ENCODE results near the gene MRM2. TPM values are rescaled to one million over a fixed set of nuclear protein-coding genes. Genes with fewer than 3 reads are reported as not detected.

The MRM2 gene
- total and polyA plus RNA-seq, 10 donors = 19.0 to 35.8 (median 23.7) TPM

- DNase-seq = no peak
- peaks cover 0 to 66% (median 28%) of the 10 kb centered on the region in 6 donors for H3K36me3 ChIP-seq
- peaks cover 17 to 83% (median 53%) of the 10 kb centered on the region in 6 donors for H3K4me1 ChIP-seq
- intact Hi-C loops (cut with DNase I; ENCODE audit: low total_unique reads) = no loop called here
- whole genome bisulfite sequencing, 5 donors = 75 to 95% (median 93%) methylated on average over 3 of the region's 3 CpGs
- no peak overlapping the region for H3K4me3 ChIP-seq
- no peak overlapping the region for H3K27ac ChIP-seq
- H3K9me3 ChIP-seq = no peaks in the 10 kb centered on the region
- TF ChIP-seq POLR2A (IDR thresholded peaks at IDR 0.05) = no peak
- TF ChIP-seq CTCF (IDR thresholded peaks at IDR 0.05 in 8 of 11, conservative IDR thresholded peaks at IDR 0.05 in 3 of 11) = no peak
- TF ChIP-seq POLR2AphosphoS5 (IDR thresholded peaks at IDR 0.05) = no peak
- no peaks in the 10 kb centered on the region for H3K27me3 ChIP-seq (replicated peaks in 1 of 7)
These were observed 8.1 kb downstream of the MRM2 start for GRCh38 chr7:2233926-2234325.

- intact Hi-C loops (cut with DNase I; ENCODE audit: low total_unique reads) = no loop called here
- Histone ChIP-seq H3K9me3 (no peaks in the 10 kb centered on the region), H3K27me3 (replicated peaks in 1 of 7) (no peaks in the 10 kb centered on the region), H3K4me3 (peak within 1 kb of the TSS; percentile 79 to 100 (median 98)), H3K36me3 (peaks cover 0 to 66% (median 23%) of the 10 kb centered on the region in 6 donors), H3K4me1 (peaks cover 17 to 77% (median 48%) of the 10 kb centered on the region in 6 donors), H3K27ac (peak within 1 kb of the TSS; percentile 69 to 90 (median 82))
- peak; percentile 74 to 87 (median 81) for TF ChIP-seq POLR2AphosphoS5 (IDR thresholded peaks at IDR 0.05)
- TF ChIP-seq POLR2A (IDR thresholded peaks at IDR 0.05) = peak in 1 of 3 donors; percentile 41
- peak in 4 of 11 experiments; percentile 18 to 52 (median 34) for TF ChIP-seq CTCF (IDR thresholded peaks at IDR 0.05 in 8 of 11, conservative IDR thresholded peaks at IDR 0.05 in 3 of 11)
- WGBS, 5 donors = 0 to 2% (median 1%) methylated on average over 15 to 63 of the region's 63 CpGs
- DNase-seq = peak; percentile 98
These were observed 9.1 kb downstream of the MRM2 start, which contains the start of gene MAD1L1 for GRCh38 chr7:2232766-2233520. Gene MAD1L1 (minus strand): TSS chr7:2232945. CDS start chr7:2230133, 2,812 bp downstream.

- peak overlapping the region; percentile 79 to 100 (median 98) for H3K4me3 ChIP-seq
- peaks cover 0 to 66% (median 25%) of the 10 kb centered on the region in 6 donors for H3K36me3 ChIP-seq
- H3K4me1 ChIP-seq = peaks cover 17 to 70% (median 41%) of the 10 kb centered on the region in 6 donors
- WGBS, 5 donors = 1 to 5% (median 2%) methylated on average over 14 to 46 of the region's 46 CpGs
- H3K27me3 ChIP-seq (replicated peaks in 1 of 7) = no peaks in the 10 kb centered on the region
- TF ChIP-seq CTCF (IDR thresholded peaks at IDR 0.05 in 8 of 11, conservative IDR thresholded peaks at IDR 0.05 in 3 of 11) (no peak), POLR2AphosphoS5 (IDR thresholded peaks at IDR 0.05) (no peak), POLR2A (IDR thresholded peaks at IDR 0.05) (no peak)
- peak; percentile 87 for DNase-seq
- H3K9me3 ChIP-seq = no peaks in the 10 kb centered on the region
- H3K27ac ChIP-seq = peak overlapping the region; percentile 69 to 90 (median 82)
- intact Hi-C loops (cut with DNase I; ENCODE audit: low total_unique reads) = no loop called here
These were observed 9.8 kb downstream of the MRM2 start for GRCh38 chr7:2231992-2232765.

All from spleen (tissue), 11 donors.